ENCODE data around the gene SLX4IP. TPM values are rescaled to one million over a fixed set of nuclear protein-coding genes. Genes with fewer than 3 reads are reported as not detected.

Gene SLX4IP
- total and polyA plus RNA-seq, 2 of the 13 experiments (the other 11 are each of a cell fraction or from before 2014, with no cell fraction given), result 3.6 to 7.3 TPM

DNA sequence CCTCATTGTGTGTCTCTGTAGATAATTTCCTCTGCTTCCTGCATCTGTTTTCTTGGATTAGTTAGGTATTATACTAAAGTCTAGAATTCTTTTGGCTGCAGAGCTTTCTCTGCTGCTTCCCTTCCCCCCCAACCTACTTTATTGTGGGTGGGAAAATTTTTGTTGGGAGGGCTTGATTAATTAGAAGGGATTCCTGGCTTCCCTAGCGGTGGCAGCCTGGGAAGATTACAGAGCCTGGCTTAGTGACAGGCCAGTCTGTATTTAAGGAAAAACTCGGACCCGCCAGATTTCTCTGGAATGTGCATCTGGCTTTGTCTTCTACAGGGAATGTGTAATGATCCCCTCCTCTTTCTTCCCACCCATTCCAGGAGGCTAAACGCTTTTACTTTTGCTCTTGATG, 31.2 kb downstream of the SLX4IP start:
- no peaks in the 10 kb centered on the region for H4K20me1 ChIP-seq (ENCODE audit: insufficient read depth, low read length)
- H3K27me3 ChIP-seq (ENCODE audit: control insufficient read depth in 1 of 2, insufficient read depth in 2 of 2, low read length in 2 of 2), result no peaks in the 10 kb centered on the region
- H3K4me1 ChIP-seq (ENCODE audit: insufficient read depth, low read length), result peaks cover 38% of the 10 kb centered on the region
- ATAC-seq (no peak), DNase-seq (ENCODE audit: low spot score) (no peak), FAIRE-seq (no peak)
- H3K4me2 ChIP-seq (ENCODE audit: low read depth, low read length), result no peak overlapping the region
- in situ Hi-C loops (cut with HindIII; ENCODE audit: extremely low pct_ligation_motif_present, low pct_unique_long_range_greater_than_20kb), result loop anchor here (5.0 kb wide), 1 partner anchor 71 kb away; no protein-coding TSS in a partner anchor
- no peak overlapping the region for H3K4me3 ChIP-seq (replicated peaks in 1 of 3; ENCODE audit: insufficient read depth in 1 of 3, low read depth in 2 of 3, low read length in 3 of 3)
- peaks cover 11% of the 10 kb centered on the region for H3K9me3 ChIP-seq (ENCODE audit: low read length)
- CTCF ChIA-PET (ENCODE audit: low intra/inter-chr PET ratio, low total read pairs), result no interaction called here
- WGBS (ENCODE audit: low lambda C conversion rate), result 92% methylated on average over 4 of the region's 4 CpGs
- no peak overlapping the region for H3K27ac ChIP-seq (ENCODE audit: extremely low read length, insufficient read depth, low read length)
- intact Hi-C loops (cut with micrococcal nuclease; ENCODE audit: unreplicated experiment), result loop anchor here (5.0 to 10.0 kb wide), 4 partner anchors 198 to 1076 kb away; no protein-coding TSS in a partner anchor
- BruUV-seq (replicated peaks), result no TSS peak
- no peak overlapping the region for H3K9ac ChIP-seq (ENCODE audit: insufficient read depth, low read depth, low read length)
- peaks cover 3% of the 10 kb centered on the region for H3K79me2 ChIP-seq (ENCODE audit: insufficient read depth, low read length)
- H2AFZ ChIP-seq (ENCODE audit: low read length), result no peak overlapping the region
- H3K36me3 ChIP-seq (replicated peaks in 1 of 2; ENCODE audit: control insufficient read depth in 1 of 2, insufficient read depth in 2 of 2, low read length in 2 of 2), result no peaks in the 10 kb centered on the region; a peak in 1 of 5 replicates
- POLR2A ChIA-PET, result no interaction called here
- no peak for TF ChIP-seq ZNF136 (CRISPR knock-in tag; IDR thresholded peaks at IDR 0.05; ENCODE audit: low read depth)
- TF ChIP-seq ZNF264 (CRISPR knock-in tag; IDR thresholded peaks at IDR 0.05), result no peak
- TF ChIP-seq, protein P1, sequence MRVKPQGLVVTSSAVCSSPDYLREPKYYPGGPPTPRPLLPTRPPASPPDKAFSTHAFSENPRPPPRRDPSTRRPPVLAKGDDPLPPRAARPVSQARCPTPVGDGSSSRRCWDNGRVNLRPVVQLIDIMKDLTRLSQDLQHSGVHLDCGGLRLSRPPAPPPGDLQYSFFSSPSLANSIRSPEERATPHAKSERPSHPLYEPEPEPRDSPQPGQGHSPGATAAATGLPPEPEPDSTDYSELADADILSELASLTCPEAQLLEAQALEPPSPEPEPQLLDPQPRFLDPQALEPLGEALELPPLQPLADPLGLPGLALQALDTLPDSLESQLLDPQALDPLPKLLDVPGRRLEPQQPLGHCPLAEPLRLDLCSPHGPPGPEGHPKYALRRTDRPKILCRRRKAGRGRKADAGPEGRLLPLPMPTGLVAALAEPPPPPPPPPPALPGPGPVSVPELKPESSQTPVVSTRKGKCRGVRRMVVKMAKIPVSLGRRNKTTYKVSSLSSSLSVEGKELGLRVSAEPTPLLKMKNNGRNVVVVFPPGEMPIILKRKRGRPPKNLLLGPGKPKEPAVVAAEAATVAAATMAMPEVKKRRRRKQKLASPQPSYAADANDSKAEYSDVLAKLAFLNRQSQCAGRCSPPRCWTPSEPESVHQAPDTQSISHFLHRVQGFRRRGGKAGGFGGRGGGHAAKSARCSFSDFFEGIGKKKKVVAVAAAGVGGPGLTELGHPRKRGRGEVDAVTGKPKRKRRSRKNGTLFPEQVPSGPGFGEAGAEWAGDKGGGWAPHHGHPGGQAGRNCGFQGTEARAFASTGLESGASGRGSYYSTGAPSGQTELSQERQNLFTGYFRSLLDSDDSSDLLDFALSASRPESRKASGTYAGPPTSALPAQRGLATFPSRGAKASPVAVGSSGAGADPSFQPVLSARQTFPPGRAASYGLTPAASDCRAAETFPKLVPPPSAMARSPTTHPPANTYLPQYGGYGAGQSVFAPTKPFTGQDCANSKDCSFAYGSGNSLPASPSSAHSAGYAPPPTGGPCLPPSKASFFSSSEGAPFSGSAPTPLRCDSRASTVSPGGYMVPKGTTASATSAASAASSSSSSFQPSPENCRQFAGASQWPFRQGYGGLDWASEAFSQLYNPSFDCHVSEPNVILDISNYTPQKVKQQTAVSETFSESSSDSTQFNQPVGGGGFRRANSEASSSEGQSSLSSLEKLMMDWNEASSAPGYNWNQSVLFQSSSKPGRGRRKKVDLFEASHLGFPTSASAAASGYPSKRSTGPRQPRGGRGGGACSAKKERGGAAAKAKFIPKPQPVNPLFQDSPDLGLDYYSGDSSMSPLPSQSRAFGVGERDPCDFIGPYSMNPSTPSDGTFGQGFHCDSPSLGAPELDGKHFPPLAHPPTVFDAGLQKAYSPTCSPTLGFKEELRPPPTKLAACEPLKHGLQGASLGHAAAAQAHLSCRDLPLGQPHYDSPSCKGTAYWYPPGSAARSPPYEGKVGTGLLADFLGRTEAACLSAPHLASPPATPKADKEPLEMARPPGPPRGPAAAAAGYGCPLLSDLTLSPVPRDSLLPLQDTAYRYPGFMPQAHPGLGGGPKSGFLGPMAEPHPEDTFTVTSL (CRISPR knock-in tag; IDR thresholded peaks at IDR 0.05; ENCODE audit: borderline replicate concordance), result no peak
- no peak for TF ChIP-seq ZNF234 (CRISPR knock-in tag; conservative IDR thresholded peaks at IDR 0.05)
- TF ChIP-seq TOE1 (CRISPR knock-in tag; IDR thresholded peaks at IDR 0.05), result no peak
- TF ChIP-seq, protein P2, sequence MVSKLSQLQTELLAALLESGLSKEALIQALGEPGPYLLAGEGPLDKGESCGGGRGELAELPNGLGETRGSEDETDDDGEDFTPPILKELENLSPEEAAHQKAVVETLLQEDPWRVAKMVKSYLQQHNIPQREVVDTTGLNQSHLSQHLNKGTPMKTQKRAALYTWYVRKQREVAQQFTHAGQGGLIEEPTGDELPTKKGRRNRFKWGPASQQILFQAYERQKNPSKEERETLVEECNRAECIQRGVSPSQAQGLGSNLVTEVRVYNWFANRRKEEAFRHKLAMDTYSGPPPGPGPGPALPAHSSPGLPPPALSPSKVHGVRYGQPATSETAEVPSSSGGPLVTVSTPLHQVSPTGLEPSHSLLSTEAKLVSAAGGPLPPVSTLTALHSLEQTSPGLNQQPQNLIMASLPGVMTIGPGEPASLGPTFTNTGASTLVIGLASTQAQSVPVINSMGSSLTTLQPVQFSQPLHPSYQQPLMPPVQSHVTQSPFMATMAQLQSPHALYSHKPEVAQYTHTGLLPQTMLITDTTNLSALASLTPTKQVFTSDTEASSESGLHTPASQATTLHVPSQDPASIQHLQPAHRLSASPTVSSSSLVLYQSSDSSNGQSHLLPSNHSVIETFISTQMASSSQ (IDR thresholded peaks at IDR 0.05; ENCODE audit: low read depth), result no peak
- TF ChIP-seq, protein P2 (CRISPR knock-in tag; IDR thresholded peaks at IDR 0.05; ENCODE audit: borderline replicate concordance), result no peak
- no peak for TF ChIP-seq RORA (CRISPR knock-in tag; IDR thresholded peaks at IDR 0.05)
- no peak for TF ChIP-seq KLF9 (CRISPR knock-in tag; IDR thresholded peaks at IDR 0.05; ENCODE audit: low read depth)
- TF ChIP-seq ATRX (CRISPR knock-in tag; IDR thresholded peaks at IDR 0.05; ENCODE audit: borderline replicate concordance), result no peak
- TF ChIP-seq, protein P3, sequence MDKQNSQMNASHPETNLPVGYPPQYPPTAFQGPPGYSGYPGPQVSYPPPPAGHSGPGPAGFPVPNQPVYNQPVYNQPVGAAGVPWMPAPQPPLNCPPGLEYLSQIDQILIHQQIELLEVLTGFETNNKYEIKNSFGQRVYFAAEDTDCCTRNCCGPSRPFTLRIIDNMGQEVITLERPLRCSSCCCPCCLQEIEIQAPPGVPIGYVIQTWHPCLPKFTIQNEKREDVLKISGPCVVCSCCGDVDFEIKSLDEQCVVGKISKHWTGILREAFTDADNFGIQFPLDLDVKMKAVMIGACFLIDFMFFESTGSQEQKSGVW (CRISPR knock-in tag; IDR thresholded peaks at IDR 0.05; ENCODE audit: borderline replicate concordance), result no peak
- no peak for TF ChIP-seq NFIC (IDR thresholded peaks at IDR 0.05; ENCODE audit: low read length)
- TF ChIP-seq, protein P4, sequence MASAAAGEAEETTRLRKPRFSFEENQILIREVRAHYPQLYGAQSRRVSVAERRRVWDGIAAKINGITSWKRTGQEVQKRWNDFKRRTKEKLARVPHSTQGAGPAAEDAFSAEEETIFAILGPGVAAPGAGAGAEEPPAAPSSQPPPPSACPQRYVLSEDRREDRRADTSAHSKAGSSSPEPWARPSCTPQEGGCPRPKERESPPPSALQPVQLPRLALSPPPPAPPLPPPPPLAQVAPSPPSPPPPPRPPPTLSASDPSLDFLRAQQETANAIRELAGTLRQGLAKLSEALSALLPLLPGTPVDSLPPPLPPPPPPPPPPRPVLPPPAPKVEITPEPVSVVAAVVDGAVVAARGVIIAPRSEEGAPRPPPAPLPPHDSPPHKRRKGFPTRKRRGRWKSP (CRISPR knock-in tag; IDR thresholded peaks at IDR 0.05), result no peak
- TF ChIP-seq MTA1 (CRISPR knock-in tag; IDR thresholded peaks at IDR 0.05; ENCODE audit: borderline replicate concordance), result no peak
